ENCODE measurements around the gene SAP25. TPM values are rescaled to one million over a fixed set of nuclear protein-coding genes. Genes with fewer than 3 reads are reported as not detected.
"Not testable (repeated sequence)": the region's sequence is repeated elsewhere in the genome, so short reads cannot be mapped to it uniquely, and the experiment has no call there.

SAP25 gene
- total RNA-seq, 3 donors from 2014 or later (not counting 1 experiment from before 2014, with no cell fraction given) = 25.9 to 46.4 (median 32.5) TPM

DNA sequence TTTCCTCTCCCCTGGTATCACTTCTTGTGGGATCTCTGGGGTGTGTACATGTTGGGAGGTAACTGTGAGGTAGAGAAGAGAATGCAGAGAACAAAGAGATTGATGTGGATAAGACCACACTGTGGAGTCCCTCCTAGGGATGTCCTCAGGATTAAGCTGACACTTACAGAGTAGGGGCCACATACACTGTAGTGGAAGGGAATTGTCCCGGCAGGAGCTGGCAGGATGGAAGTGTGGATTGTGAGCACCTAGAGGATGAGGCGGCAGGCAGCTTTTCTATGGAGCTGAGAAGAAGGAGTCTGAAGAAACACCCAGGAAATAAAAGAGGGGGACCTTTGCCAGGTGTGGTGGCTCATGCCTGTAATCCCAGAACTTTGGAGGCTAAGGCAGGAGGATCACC is 21.2 kb downstream of the SAP25 start:
- intact Hi-C loops (cut with micrococcal nuclease) = no loop called here
- H3K27me3 Mint-ChIP-seq (ENCODE audit: low read depth in 2 of 2) = no peaks in the 10 kb centered on the region
- Histone ChIP-seq H3K4me1 (ENCODE audit: control insufficient read depth, insufficient read depth, low read length) (peaks cover 30% of the 10 kb centered on the region), H3K4me3 (ENCODE audit: low read length) (no peak overlapping the region), H3K27me3 (ENCODE audit: control insufficient read depth, insufficient read depth, low read length) (no peaks in the 10 kb centered on the region), H3K36me3 (ENCODE audit: control insufficient read depth, insufficient read depth, low read length) (peaks cover 41% of the 10 kb centered on the region), H3K9me3 (ENCODE audit: control insufficient read depth, insufficient read depth, low read length) (no peaks in the 10 kb centered on the region), H3K27ac (ENCODE audit: low read length) (no peak overlapping the region)
- no peaks in the 10 kb centered on the region for H3K9me3 Mint-ChIP-seq
- H3K4me3 Mint-ChIP-seq = no peak overlapping the region
- peaks cover 24 to 27% of the 10 kb centered on the region in 2 donors for H3K4me1 Mint-ChIP-seq
- no peak for DNase-seq
- H3K36me3 Mint-ChIP-seq = peaks cover 14% of the 10 kb centered on the region
- no peak for ATAC-seq
- TF ChIP-seq CTCF (IDR thresholded peaks at IDR 0.05) = no peak
- H3K27ac Mint-ChIP-seq = peak overlapping the region in 1 of 2 donors; percentile 53
- 100% methylated on average over 2 of the region's 2 CpGs for WGBS (ENCODE audit: insufficient coverage)

DNA sequence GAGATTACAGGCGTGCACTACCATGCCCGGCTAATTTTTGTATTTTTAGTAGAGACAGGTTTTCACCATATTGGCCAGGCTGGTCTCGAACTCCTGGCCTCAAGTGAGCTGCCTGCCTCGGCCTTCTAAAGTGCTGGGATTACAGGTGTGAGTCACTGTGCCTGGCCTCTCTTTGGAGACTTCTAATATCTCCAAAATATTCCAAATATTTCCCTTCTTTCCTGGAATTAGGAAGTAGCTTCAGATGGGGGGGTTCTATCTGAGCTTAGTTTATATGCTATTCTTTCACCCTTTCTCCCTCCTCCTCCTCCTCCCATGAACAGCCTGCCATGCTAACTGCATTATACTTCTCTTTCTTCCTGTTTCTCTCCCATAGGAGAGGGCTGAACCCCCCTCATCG is 25.3 kb downstream of the SAP25 start:
- not testable (repeated sequence) for H3K4me3 ChIP-seq (ENCODE audit: low read length); H3K36me3 Mint-ChIP-seq; DNase-seq; H3K27me3 ChIP-seq (ENCODE audit: control insufficient read depth, insufficient read depth, low read length); H3K9me3 ChIP-seq (ENCODE audit: control insufficient read depth, insufficient read depth, low read length); ATAC-seq; H3K27me3 Mint-ChIP-seq (ENCODE audit: low read depth in 2 of 2); H3K9me3 Mint-ChIP-seq
- intact Hi-C loops (cut with micrococcal nuclease) = loop anchor here (5.0 kb wide), 2 partner anchors 39 to 71 kb away; partner anchors contain the start of genes FBXO24, LRCH4 and TSC22D4
- Mint-ChIP-seq H3K4me1 (peaks cover 65 to 68% of the 10 kb centered on the region in 2 donors), H3K27ac (peak overlapping the region; percentile 94 to 95), H3K4me3 (peak overlapping the region; percentile 62)
- Histone ChIP-seq H3K4me1 (ENCODE audit: control insufficient read depth, insufficient read depth, low read length) (peaks cover 62% of the 10 kb centered on the region), H3K36me3 (ENCODE audit: control insufficient read depth, insufficient read depth, low read length) (peaks cover 16% of the 10 kb centered on the region), H3K27ac (ENCODE audit: low read length) (peak overlapping the region; percentile 76)
- 90% methylated on average over 4 of the region's 5 CpGs for WGBS (ENCODE audit: insufficient coverage)

DNA sequence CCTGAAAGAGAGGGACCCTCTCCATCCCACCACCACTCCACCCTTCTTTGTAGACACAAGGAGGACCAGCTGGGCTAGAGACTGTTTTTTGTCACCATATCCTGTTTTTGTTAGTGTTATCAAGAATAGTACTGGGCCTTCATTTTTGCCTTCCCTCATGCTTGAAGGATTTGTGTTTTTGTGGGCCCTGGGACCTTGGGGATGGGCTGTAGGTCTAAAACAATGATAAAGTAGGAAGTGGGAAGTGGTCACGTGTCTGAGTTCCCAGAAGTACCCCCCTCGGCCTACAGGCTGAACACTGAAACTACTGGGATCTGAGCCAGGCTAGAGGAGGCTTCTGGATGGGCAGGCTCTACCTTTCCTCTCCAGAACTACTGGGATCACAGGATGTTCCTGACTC is 25.8 kb downstream of the SAP25 start:
- DNase-seq = no peak
- Histone ChIP-seq H3K36me3 (ENCODE audit: control insufficient read depth, insufficient read depth, low read length) (peaks cover 11% of the 10 kb centered on the region), H3K27ac (ENCODE audit: low read length) (peak overlapping the region; percentile 76), H3K4me3 (ENCODE audit: low read length) (no peak overlapping the region), H3K27me3 (ENCODE audit: control insufficient read depth, insufficient read depth, low read length) (no peaks in the 10 kb centered on the region), H3K4me1 (ENCODE audit: control insufficient read depth, insufficient read depth, low read length) (peaks cover 68% of the 10 kb centered on the region), H3K9me3 (ENCODE audit: control insufficient read depth, insufficient read depth, low read length) (no peaks in the 10 kb centered on the region)
- Mint-ChIP-seq H3K4me1 (peaks cover 70 to 73% of the 10 kb centered on the region in 2 donors), H3K27ac (peak overlapping the region; percentile 94 to 95), H3K9me3 (no peaks in the 10 kb centered on the region), H3K27me3 (ENCODE audit: low read depth in 2 of 2) (no peaks in the 10 kb centered on the region), H3K4me3 (peak overlapping the region; percentile 88), H3K36me3 (peaks cover 7% of the 10 kb centered on the region)
- 8% methylated on average over 2 of the region's 2 CpGs for WGBS (ENCODE audit: insufficient coverage)
- intact Hi-C loops (cut with micrococcal nuclease) = loop anchor here (5.0 kb wide), 2 partner anchors 39 to 71 kb away; partner anchors contain the start of genes FBXO24, LRCH4 and TSC22D4
- ATAC-seq = no peak
- TF ChIP-seq CTCF (IDR thresholded peaks at IDR 0.05) = no peak

- H3K4me3 ChIP-seq (ENCODE audit: low read length) = peak overlapping the region; percentile 6
- Mint-ChIP-seq H3K4me1 (peaks cover 72 to 75% of the 10 kb centered on the region in 2 donors), H3K36me3 (peaks cover under 1% of the 10 kb centered on the region), H3K9me3 (no peaks in the 10 kb centered on the region), H3K27me3 (ENCODE audit: low read depth in 2 of 2) (no peaks in the 10 kb centered on the region), H3K4me3 (peak overlapping the region; percentile 88), H3K27ac (peak overlapping the region; percentile 94 to 95)
- no peaks in the 10 kb centered on the region for H3K9me3 ChIP-seq (ENCODE audit: control insufficient read depth, insufficient read depth, low read length)
- DNase-seq (no peak), ATAC-seq (no peak)
- 64% methylated on average over 8 of the region's 9 CpGs for WGBS (ENCODE audit: insufficient coverage)
- no peak for TF ChIP-seq CTCF (IDR thresholded peaks at IDR 0.05)
- H3K4me1 ChIP-seq (ENCODE audit: control insufficient read depth, insufficient read depth, low read length) = peaks cover 75% of the 10 kb centered on the region
- intact Hi-C loops (cut with micrococcal nuclease) = loop anchor here (5.0 kb wide), 2 partner anchors 40 to 70 kb away; partner anchors contain the start of genes FBXO24, LRCH4 and TSC22D4
- H3K27me3 ChIP-seq (ENCODE audit: control insufficient read depth, insufficient read depth, low read length) = no peaks in the 10 kb centered on the region
- H3K27ac ChIP-seq (ENCODE audit: low read length) = peak overlapping the region; percentile 76
- peaks cover 4% of the 10 kb centered on the region for H3K36me3 ChIP-seq (ENCODE audit: control insufficient read depth, insufficient read depth, low read length)
These were observed 26.5 kb downstream of the SAP25 start for GRCh38 chr7:100546926-100547800.
